HCT116 (cell line): Measurements from ENCODE around the gene RPGRIP1. TPM values are rescaled to one million over a fixed set of nuclear protein-coding genes. Genes with fewer than 3 reads are reported as not detected.
"Not testable (repeated sequence)": the region's sequence is repeated elsewhere in the genome, so short reads cannot be mapped to it uniquely, and the experiment has no call there.

Source experiments
- ATAC-seq: fragments of 200-7000 bp; cut with Tn5 transposase; 2 replicates; pipeline ENCODE4 v1.9.1; 2020; ENCODE audit warnings: mild to moderate bottlenecking, moderate library complexity
- BruUV-seq: library from RNA; stranded (reverse); fragments of 400-500 nt; replicated peaks from 2 replicates; lab custom pipeline; 2021; lab: Mats Ljungman, UMichigan
- CTCF ChIA-PET: fragments of 300-600 bp; sonication (Branson Sonifier 250); formaldehyde crosslinking; loops from one replicate; lab custom pipeline; 2021; ENCODE audit warnings: antibody characterized with exemption; lab: Charles Lee
- POLR2A ChIA-PET: fragments of 300-600, 350-600 bp; sonication (Branson Sonifier 250); formaldehyde crosslinking; loops from one replicate; lab custom pipeline; 2021; ENCODE audit warnings: antibody characterized with exemption; lab: Charles Lee
- RAD21 ChIA-PET, 2 experiments: fragments of 300-600 bp; sonication (Branson Sonifier 250); formaldehyde crosslinking; loops; one replicate each; lab custom pipeline; 2023; ENCODE audit warnings: low total read pairs in 2 of 2; ENCODE audit not compliant: uncharacterized antibody in 2 of 2, unreplicated experiment in 2 of 2, low non-redundant PET in 1 of 2; lab: Charles Lee
- DNase-seq: peaks from one replicate; pipeline ENCODE4 v3.0.0-alpha.2; 2010; ENCODE audit warnings: low read depth, low spot score
- H2AFZ ChIP-seq: fragments of 200-600 bp; shearing (Covaris generic), sonication (generic); 2 replicates; pipeline ENCODE4 v1.6.1; 2017; ENCODE audit warnings: low read depth, mixed run types, mixed read lengths, antibody characterized with exemption, low read length; ENCODE audit not compliant: poor library complexity, severe bottlenecking
- H3K27ac ChIP-seq: 2 replicates; pipeline ENCODE4 v1.5.1; 2012; ENCODE audit warnings: low read depth, low read length
- H3K27me3 ChIP-seq: fragments of 200-600 bp; sonication (generic); 2 replicates; pipeline ENCODE4 v1.6.1; 2016; ENCODE audit warnings: mixed run types, low read length, mixed read lengths; ENCODE audit not compliant: insufficient read depth
- H3K36me3 ChIP-seq, 2 experiments: fragments of 200-500 bp in 1 of 2; fragments of 200-600 bp in 1 of 2; sonication (Bioruptor generic) in 1 of 2; sonication (generic) in 1 of 2; 2 replicates each; pipeline versions ENCODE4 v1.5.1 to v1.6.1; 2014 to 2016; ENCODE audit warnings: low read length in 2 of 2, inconsistent platforms in 1 of 2, mixed read lengths in 1 of 2, mixed run types in 1 of 2; ENCODE audit not compliant: insufficient read depth in 2 of 2, control insufficient read depth in 1 of 2
- H3K4me1 ChIP-seq, 2 experiments: fragments of 200-600 bp in 1 of 2; sonication (generic) in 1 of 2; 2 replicates each; pipeline versions ENCODE4 v1.5.1 to v1.6.1; 2012 to 2017; ENCODE audit warnings: low read length in 2 of 2, inconsistent platforms in 1 of 2, mild to moderate bottlenecking in 1 of 2, mixed read lengths in 1 of 2, mixed run types in 1 of 2, moderate library complexity in 1 of 2; ENCODE audit not compliant: insufficient read depth in 2 of 2, control insufficient read depth in 1 of 2
- H3K4me2 ChIP-seq: fragments of 200-600 bp; sonication (generic); 2 replicates; pipeline ENCODE4 v1.6.1; 2017; ENCODE audit warnings: mixed run types, low read length, mixed read lengths
- H3K4me3 ChIP-seq, 2 experiments: fragments of 200-600 bp in 1 of 2; sonication (generic) in 1 of 2; replicated peaks in 1 of 2; 2 replicates each; pipeline ENCODE4 v1.5.1; 2011 to 2016; ENCODE audit warnings: low read length in 2 of 2, control low read depth in 1 of 2, low read depth in 1 of 2, mild to moderate bottlenecking in 1 of 2, mixed read lengths in 1 of 2, mixed run types in 1 of 2
- H3K79me2 ChIP-seq: fragments of 200-600 bp; sonication (generic); 2 replicates; pipeline ENCODE4 v1.6.1; 2017; ENCODE audit warnings: mild to moderate bottlenecking, mixed run types, low read length, moderate library complexity, mixed read lengths; ENCODE audit not compliant: insufficient read depth
- H3K9ac ChIP-seq: fragments of 200-600 bp; sonication (generic); 2 replicates; pipeline ENCODE4 v1.6.1; 2016; ENCODE audit warnings: low read length, mixed read lengths
- H3K9me2 ChIP-seq: fragments of 200-600 bp; sonication (generic), shearing (Covaris generic); 2 replicates; pipeline ENCODE4 v1.6.1; 2017; ENCODE audit warnings: mixed run types, mild to moderate bottlenecking, moderate library complexity; ENCODE audit not compliant: insufficient read depth
- H3K9me3 ChIP-seq, 2 experiments: fragments of 200-500 bp in 1 of 2; fragments of 200-600 bp in 1 of 2; sonication (Bioruptor generic) in 1 of 2; sonication (generic) in 1 of 2; 2 replicates each; pipeline ENCODE4 v1.6.1; 2014 to 2017; ENCODE audit warnings: low read length in 2 of 2, mixed read lengths in 2 of 2, inconsistent platforms in 1 of 2, low read depth in 1 of 2, mild to moderate bottlenecking in 1 of 2, mixed run types in 1 of 2, moderate library complexity in 1 of 2; ENCODE audit not compliant: control insufficient read depth in 1 of 2, insufficient read depth in 1 of 2
- H4K20me1 ChIP-seq: fragments of 200-600 bp; sonication (generic), shearing (Covaris generic); 2 replicates; pipeline ENCODE4 v1.6.1; 2017; ENCODE audit warnings: mixed run types, mild to moderate bottlenecking, moderate library complexity; ENCODE audit not compliant: insufficient read depth
- ATF3 ChIP-seq: IDR thresholded peaks from 2 replicates; pipeline ENCODE4 v1.6.1; 2012
- CEBPB ChIP-seq: IDR thresholded peaks from 2 replicates; pipeline ENCODE4 v1.6.1; 2012; ENCODE audit warnings: low read depth
- EZH2 ChIP-seq: fragments of 200-600 bp; sonication (generic); IDR thresholded peaks from 2 replicates; pipeline ENCODE4 v1.6.1; 2017; ENCODE audit warnings: antibody characterized with exemption, mixed run types
- POLR2A ChIP-seq: IDR thresholded peaks from 2 replicates; pipeline ENCODE4 v1.7.0; 2011; ENCODE audit warnings: borderline replicate concordance; ENCODE audit not compliant: insufficient read depth, insufficient read length; ENCODE audit errors: extremely low read depth
- POLR2AphosphoS5 ChIP-seq: IDR thresholded peaks from 2 replicates; pipeline ENCODE4 v1.6.1; 2011; ENCODE audit warnings: mild to moderate bottlenecking, low read depth, low read length, moderate library complexity
- RAD21 ChIP-seq: IDR thresholded peaks from 2 replicates; pipeline ENCODE4 v1.6.1; 2012; ENCODE audit warnings: low read depth, mild to moderate bottlenecking
- SP1 ChIP-seq: IDR thresholded peaks from 2 replicates; pipeline ENCODE4 v1.6.1; 2012; ENCODE audit warnings: low read depth
- SRF ChIP-seq: IDR thresholded peaks from 2 replicates; pipeline ENCODE4 v1.6.1; 2012; ENCODE audit warnings: low read depth
- TCF7L2 ChIP-seq: IDR thresholded peaks from 2 replicates; pipeline ENCODE4 v1.7.0; 2011; ENCODE audit warnings: borderline replicate concordance, inconsistent platforms; ENCODE audit not compliant: insufficient read depth, insufficient read length; ENCODE audit errors: extremely low read depth
- YY1 ChIP-seq: IDR thresholded peaks from 2 replicates; pipeline ENCODE4 v1.6.1; 2011; ENCODE audit warnings: low read length, low read depth, moderate library complexity, mild to moderate bottlenecking; ENCODE audit not compliant: insufficient replicate concordance; ENCODE audit errors: extremely low read depth
- intact Hi-C: fragments of 100-400 bp; cut with micrococcal nuclease; formaldehyde crosslinking; loops from 2 replicates; pipeline ENCODE4 v1.10.0; 2022
- total RNA-seq: library from RNA; stranded (reverse); gene quantifications from one replicate; pipeline ENCODE4 v1.2.1, GENCODE V29; 2021; ENCODE audit not compliant: unreplicated experiment
- TF ChIP-seq, protein P1 (sequence below): IDR thresholded peaks from 2 replicates; pipeline ENCODE4 v1.6.1; 2011; ENCODE audit warnings: mild to moderate bottlenecking, low read length, moderate library complexity; ENCODE audit not compliant: insufficient replicate concordance; ENCODE audit errors: extremely low read depth

Gene RPGRIP1
- total RNA-seq, 1 experiment from 2014 or later, result not detected

DNA sequence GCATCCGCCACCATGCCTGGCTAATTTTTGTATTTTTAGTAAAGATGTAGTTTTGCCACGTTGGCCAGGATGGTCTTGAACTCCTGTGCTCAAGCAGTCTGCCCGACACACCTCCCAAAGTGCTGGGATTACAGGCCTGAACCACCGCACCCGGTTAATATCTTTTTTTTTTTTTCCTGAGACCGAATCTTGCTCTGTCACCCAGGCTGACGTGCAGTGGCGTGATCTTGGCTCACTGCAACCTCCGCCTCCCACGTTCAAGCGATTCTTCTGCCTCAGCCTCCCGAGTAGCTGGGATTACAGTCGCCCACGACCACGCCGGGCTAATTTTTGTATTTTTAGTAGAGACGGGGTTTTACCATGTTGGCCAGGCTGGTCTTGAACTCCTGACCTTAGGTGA lies 7.2 kb upstream of the RPGRIP1 start:
- H3K4me3 ChIP-seq, ATAC-seq, DNase-seq, H3K9ac ChIP-seq, RAD21 ChIA-PET, H2AFZ ChIP-seq, CTCF ChIA-PET, POLR2A ChIA-PET, H3K4me2 ChIP-seq, H3K27me3 ChIP-seq, H4K20me1 ChIP-seq, H3K9me2 ChIP-seq, H3K27ac ChIP-seq, BruUV-seq, H3K9me3 ChIP-seq, intact Hi-C loops: not testable (repeated sequence)
- H3K4me1 ChIP-seq, result peaks cover 3 to 16% of the 10 kb centered on the region in 2 experiments; a peak in 3 of 4 replicates
- peaks cover 8 to 13% of the 10 kb centered on the region in 2 experiments; a peak in 3 of 4 replicates for H3K36me3 ChIP-seq
- peaks cover 17% of the 10 kb centered on the region for H3K79me2 ChIP-seq

DNA sequence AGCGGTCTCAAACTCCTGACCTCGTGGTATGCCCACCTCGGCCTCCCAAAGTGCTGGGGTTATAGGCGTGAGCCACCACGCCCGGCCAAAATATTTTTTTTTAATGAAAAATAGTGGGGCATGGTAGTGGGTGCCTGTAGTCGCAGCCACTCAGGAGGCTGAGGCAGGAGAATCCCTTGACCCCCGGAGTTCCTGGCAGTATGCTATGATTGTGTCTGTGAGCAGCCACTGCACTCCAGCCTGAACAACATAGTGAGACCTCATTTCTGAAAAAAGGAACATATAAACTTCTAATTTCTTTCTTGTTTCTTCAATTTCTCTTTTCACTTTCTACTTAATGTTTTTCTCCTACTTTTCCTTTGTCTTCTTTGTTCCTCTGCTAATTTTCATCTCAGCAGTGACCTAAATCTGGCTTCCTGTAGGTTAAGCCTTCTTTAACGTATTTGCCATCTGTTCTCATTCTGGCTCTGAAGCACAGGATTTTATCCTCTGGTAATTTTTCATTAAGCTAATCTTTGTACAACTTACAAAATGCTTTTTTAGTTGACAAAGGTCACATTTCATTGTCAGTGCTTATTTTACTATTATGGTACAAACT lies 4.5 kb upstream of the RPGRIP1 start:
- no peaks in the 10 kb centered on the region for H3K9me3 ChIP-seq
- ChIA-PET CTCF (no interaction called here), RAD21 (no interaction called here), POLR2A (interaction anchor here (1.2 kb wide), 1 partner anchor 11 kb away, joined by 5 read pairs; no protein-coding TSS in a partner anchor)
- no peak overlapping the region for H3K4me2 ChIP-seq
- H3K4me1 ChIP-seq, result peaks cover 0 to 13% of the 10 kb centered on the region in 2 experiments; a peak in 2 of 4 replicates
- intact Hi-C loops, result no loop called here
- DNase-seq (no peak), ATAC-seq (no peak)
- no peaks in the 10 kb centered on the region for H3K9me2 ChIP-seq
- no peak overlapping the region for H3K4me3 ChIP-seq
- BruUV-seq, result no TSS peak
- no peak overlapping the region for H3K27ac ChIP-seq
- H3K9ac ChIP-seq, result no peak overlapping the region
- H4K20me1 ChIP-seq, result no peaks in the 10 kb centered on the region
- no peak overlapping the region for H2AFZ ChIP-seq
- no peaks in the 10 kb centered on the region for H3K36me3 ChIP-seq
- no peaks in the 10 kb centered on the region for H3K79me2 ChIP-seq
- TF ChIP-seq POLR2A (no peak), SP1 (no peak), YY1 (no peak), TCF7L2 (no peak), ATF3 (no peak), SRF (no peak), RAD21 (no peak), POLR2AphosphoS5 (no peak), EZH2 (no peak), CEBPB (no peak)
- TF ChIP-seq, protein P1, sequence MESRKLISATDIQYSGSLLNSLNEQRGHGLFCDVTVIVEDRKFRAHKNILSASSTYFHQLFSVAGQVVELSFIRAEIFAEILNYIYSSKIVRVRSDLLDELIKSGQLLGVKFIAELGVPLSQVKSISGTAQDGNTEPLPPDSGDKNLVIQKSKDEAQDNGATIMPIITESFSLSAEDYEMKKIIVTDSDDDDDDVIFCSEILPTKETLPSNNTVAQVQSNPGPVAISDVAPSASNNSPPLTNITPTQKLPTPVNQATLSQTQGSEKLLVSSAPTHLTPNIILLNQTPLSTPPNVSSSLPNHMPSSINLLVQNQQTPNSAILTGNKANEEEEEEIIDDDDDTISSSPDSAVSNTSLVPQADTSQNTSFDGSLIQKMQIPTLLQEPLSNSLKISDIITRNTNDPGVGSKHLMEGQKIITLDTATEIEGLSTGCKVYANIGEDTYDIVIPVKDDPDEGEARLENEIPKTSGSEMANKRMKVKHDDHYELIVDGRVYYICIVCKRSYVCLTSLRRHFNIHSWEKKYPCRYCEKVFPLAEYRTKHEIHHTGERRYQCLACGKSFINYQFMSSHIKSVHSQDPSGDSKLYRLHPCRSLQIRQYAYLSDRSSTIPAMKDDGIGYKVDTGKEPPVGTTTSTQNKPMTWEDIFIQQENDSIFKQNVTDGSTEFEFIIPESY, result no peak
- H3K27me3 ChIP-seq, result no peaks in the 10 kb centered on the region
